ENCODE data around the gene KCNB1. TPM values are rescaled to one million over a fixed set of nuclear protein-coding genes. Genes with fewer than 3 reads are reported as not detected.

Gene KCNB1
- total RNA-seq, 4 donors from 2014 or later, result 0.29 to 32.5 (median 7.0) TPM

DNA sequence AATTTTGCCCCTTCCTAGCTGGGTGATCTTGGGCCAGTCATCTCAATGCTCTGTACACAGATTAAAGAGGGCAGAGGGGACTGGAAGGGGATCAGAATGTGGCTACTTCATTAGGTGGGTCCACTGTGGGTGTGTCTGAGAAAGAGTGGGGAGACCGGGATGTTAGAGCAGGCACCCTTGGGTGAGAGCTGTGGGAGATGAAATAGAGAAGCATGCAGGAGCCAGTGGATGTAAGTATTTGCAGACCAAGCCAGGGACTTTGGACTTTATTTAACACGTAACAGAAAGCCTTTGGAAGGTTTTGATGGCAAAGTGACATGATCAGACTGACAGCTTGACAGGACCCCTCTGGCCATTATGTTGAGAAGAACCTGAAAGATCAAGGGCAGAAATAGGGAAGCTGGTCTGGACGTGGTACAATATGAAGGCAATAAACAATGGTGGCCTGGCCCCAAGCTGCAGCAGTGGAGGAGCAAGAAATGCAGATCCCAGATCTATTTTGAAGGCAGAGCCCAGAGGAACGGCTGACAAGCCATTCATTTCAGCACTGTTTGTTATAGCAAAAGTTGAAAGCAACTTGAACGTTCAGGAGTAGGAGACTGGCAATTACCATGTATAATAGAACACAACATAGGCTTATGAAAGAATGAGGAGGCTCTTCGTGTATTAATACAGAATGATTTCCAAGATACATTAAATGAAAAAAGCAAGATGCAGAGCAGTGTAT, 122.1 kb downstream of the KCNB1 start:
- H3K27ac ChIP-seq, result no peak overlapping the region
- intact Hi-C loops (cut with DNase I; ENCODE audit: low total_unique reads), result no loop called here

DNA sequence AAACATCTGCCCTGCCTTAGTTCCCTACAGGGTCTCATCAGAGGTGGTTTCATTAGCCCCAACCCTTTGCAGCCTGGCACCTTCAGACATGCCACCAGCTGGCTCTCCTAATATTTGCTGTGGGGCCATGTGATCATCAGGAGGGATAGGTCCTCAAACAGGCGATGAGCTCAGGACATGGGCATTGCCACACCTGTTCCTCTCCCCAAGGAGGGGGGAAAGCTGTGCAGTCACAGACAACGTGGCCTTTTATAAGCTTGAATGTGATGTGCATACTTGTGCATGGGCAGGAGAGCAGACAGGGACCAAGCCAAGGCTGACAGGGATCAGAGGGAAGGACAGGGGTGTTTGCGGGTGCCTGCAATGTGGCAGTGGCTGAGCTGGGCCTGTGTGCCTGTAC, 125.8 kb downstream of the KCNB1 start:
- intact Hi-C loops (cut with DNase I; ENCODE audit: low total_unique reads), result no loop called here
- H3K9me3 ChIP-seq, result no peaks in the 10 kb centered on the region
- no peak for DNase-seq
- no peak overlapping the region for H3K27ac ChIP-seq
- H3K36me3 ChIP-seq, result no peaks in the 10 kb centered on the region
- no peak overlapping the region for H3K4me3 ChIP-seq
- TF ChIP-seq, protein P1, sequence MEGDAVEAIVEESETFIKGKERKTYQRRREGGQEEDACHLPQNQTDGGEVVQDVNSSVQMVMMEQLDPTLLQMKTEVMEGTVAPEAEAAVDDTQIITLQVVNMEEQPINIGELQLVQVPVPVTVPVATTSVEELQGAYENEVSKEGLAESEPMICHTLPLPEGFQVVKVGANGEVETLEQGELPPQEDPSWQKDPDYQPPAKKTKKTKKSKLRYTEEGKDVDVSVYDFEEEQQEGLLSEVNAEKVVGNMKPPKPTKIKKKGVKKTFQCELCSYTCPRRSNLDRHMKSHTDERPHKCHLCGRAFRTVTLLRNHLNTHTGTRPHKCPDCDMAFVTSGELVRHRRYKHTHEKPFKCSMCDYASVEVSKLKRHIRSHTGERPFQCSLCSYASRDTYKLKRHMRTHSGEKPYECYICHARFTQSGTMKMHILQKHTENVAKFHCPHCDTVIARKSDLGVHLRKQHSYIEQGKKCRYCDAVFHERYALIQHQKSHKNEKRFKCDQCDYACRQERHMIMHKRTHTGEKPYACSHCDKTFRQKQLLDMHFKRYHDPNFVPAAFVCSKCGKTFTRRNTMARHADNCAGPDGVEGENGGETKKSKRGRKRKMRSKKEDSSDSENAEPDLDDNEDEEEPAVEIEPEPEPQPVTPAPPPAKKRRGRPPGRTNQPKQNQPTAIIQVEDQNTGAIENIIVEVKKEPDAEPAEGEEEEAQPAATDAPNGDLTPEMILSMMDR (IDR thresholded peaks at IDR 0.05), result no peak
- no peak for TF ChIP-seq POLR2A (IDR thresholded peaks at IDR 0.05)
- no peaks in the 10 kb centered on the region for H3K27me3 ChIP-seq
- no peaks in the 10 kb centered on the region for H3K4me1 ChIP-seq

More for the DNA sequence above, 122.1 kb downstream of the KCNB1 start:
- TF ChIP-seq, protein P1 (IDR thresholded peaks at IDR 0.05), result no peak
- no peak for TF ChIP-seq POLR2A (IDR thresholded peaks at IDR 0.05)
- H3K4me1 ChIP-seq, result no peaks in the 10 kb centered on the region
- H3K27me3 ChIP-seq, result no peaks in the 10 kb centered on the region
- no peaks in the 10 kb centered on the region for H3K36me3 ChIP-seq
- no peaks in the 10 kb centered on the region for H3K9me3 ChIP-seq
- H3K4me3 ChIP-seq, result no peak overlapping the region
- no peak for DNase-seq

DNA sequence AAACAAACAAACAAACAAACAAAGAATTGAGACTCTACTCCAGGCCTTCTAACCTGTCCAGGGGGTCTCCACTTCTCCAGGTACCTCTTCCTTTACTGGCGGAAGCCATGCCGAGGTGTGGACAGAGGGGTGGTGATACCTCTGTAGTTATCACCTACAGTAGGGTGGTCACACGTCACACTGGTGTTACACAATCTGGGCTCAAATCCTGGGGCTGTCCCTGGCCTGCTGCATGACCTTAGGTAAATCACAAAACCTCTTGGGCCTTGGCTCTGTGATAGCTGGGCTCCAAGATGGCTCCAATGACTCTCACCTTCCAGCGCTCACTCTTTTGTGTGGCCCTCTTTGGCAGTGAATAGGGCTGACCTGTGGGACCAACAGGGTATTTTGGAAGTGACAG, 127.8 kb downstream of the KCNB1 start:
- intact Hi-C loops (cut with DNase I; ENCODE audit: low total_unique reads), result no loop called here
- no peaks in the 10 kb centered on the region for H3K27me3 ChIP-seq
- no peaks in the 10 kb centered on the region for H3K9me3 ChIP-seq
- no peak for DNase-seq
- no peaks in the 10 kb centered on the region for H3K36me3 ChIP-seq
- no peak overlapping the region for H3K4me3 ChIP-seq
- TF ChIP-seq, protein P1 (IDR thresholded peaks at IDR 0.05), result no peak
- no peak for TF ChIP-seq POLR2A (IDR thresholded peaks at IDR 0.05)
- no peaks in the 10 kb centered on the region for H3K4me1 ChIP-seq
- no peak overlapping the region for H3K27ac ChIP-seq

DNA sequence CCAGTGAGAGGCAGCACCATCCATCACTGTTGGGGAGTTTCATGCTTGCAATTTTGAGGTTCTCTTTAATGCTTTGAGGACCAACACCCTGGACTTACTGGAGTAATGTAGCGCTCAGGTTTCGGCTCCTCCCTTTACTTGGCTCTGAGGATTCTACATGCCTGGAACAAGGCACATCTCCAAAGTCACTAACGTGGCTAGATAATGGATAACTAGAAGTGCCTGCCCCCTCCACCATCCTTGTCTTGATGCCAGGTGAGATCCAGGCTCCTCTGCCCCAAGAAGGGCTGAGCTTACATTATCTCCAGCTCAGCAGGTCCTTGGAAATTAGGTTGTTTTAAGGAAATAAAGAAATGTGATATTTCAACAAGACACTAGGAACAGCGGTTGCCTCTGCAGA, 129.1 kb downstream of the KCNB1 start:
- H3K9me3 ChIP-seq, result no peaks in the 10 kb centered on the region
- H3K27ac ChIP-seq, result peak overlapping the region in 1 of 2 donors; percentile 21
- intact Hi-C loops (cut with DNase I; ENCODE audit: low total_unique reads), result no loop called here
- no peak for DNase-seq
- no peaks in the 10 kb centered on the region for H3K36me3 ChIP-seq
- H3K27me3 ChIP-seq, result no peaks in the 10 kb centered on the region
- H3K4me1 ChIP-seq, result no peaks in the 10 kb centered on the region
- TF ChIP-seq, protein P1 (IDR thresholded peaks at IDR 0.05), result no peak
- TF ChIP-seq POLR2A (IDR thresholded peaks at IDR 0.05), result no peak
- no peak overlapping the region for H3K4me3 ChIP-seq

DNA sequence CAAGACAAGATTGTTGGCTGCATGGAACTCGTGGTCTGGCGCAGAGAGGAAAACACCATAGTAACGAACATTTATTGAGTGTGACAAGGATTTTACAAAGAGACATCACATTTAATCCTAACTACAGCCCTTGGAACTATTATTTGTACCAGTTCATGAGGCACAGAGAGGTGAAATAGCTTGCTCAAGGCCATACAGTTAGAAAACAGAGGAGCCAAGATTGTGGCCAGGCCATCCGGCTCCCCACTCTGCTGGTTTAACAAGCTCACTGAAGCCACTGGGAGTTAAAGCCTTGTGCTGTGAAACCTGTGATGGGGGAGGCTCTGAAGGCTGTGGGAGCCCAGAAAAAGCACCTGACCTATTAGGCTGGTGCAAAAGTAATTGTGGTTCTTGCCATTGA, 129.7 kb downstream of the KCNB1 start:
- TF ChIP-seq, protein P1 (IDR thresholded peaks at IDR 0.05), result no peak
- Histone ChIP-seq H3K27ac (peak overlapping the region in 1 of 2 donors; percentile 21), H3K27me3 (no peaks in the 10 kb centered on the region), H3K9me3 (no peaks in the 10 kb centered on the region), H3K36me3 (no peaks in the 10 kb centered on the region), H3K4me3 (no peak overlapping the region), H3K4me1 (no peaks in the 10 kb centered on the region)
- no peak for DNase-seq
- intact Hi-C loops (cut with DNase I; ENCODE audit: low total_unique reads), result no loop called here

All from uterus (tissue), 4 donors.